ENCODE data around the gene LENG9.

Gene LENG9

DNA sequence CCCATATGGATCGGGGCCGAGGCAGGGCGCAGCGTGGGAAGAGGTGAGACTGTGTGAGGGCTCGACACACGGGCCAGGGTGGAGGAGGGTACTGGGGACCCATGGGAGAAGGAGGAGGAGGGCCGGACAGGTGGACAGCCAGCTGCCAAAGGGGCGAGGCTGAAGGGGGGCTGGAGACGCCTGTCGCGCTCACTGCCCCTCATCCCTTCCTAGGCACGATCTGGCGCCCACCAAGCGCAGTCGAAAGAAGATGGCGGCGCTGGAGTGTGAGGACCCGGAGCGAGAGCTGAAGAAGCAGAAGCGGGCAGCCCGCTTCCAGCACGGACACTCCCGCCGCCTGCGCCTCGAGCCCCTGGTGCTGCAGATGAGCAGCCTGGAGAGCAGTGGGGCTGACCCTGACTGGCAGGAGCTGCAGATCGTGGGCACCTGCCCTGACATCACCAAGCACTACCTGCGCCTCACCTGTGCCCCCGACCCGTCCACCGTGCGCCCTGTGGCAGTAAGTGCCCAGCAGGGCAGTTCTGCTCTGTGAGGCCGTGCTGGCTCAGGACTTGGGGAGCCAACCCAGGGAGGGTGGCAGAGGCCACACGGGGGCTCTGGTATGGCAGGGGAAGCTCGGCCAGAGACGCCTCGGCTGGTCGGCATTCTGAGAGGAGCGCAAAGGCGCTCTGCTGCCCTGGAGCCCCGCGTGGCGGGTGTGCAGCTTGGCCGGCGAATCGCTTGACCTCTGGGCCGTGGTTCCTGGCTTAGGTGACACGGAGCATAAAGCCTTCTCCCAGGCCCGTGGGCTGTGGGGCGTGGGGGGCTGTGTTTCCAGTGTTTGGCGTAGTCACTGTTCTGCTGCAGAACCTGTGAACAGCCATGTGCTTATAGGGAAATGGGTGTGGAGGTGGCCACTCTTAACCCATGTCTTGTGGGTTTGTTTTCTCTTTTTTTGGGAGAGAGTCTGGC lies 6.9 kb downstream of the LENG9 start:
- Histone ChIP-seq H3K36me3 (replicated peaks) (peaks cover 94% of the 10 kb centered on the region), H3K4me3 (ENCODE audit: low read depth, low read length) (no peak overlapping the region), H3K27ac (no peak overlapping the region), H3K27me3 (replicated peaks) (no peaks in the 10 kb centered on the region)
- TF ChIP-seq, protein P1, sequence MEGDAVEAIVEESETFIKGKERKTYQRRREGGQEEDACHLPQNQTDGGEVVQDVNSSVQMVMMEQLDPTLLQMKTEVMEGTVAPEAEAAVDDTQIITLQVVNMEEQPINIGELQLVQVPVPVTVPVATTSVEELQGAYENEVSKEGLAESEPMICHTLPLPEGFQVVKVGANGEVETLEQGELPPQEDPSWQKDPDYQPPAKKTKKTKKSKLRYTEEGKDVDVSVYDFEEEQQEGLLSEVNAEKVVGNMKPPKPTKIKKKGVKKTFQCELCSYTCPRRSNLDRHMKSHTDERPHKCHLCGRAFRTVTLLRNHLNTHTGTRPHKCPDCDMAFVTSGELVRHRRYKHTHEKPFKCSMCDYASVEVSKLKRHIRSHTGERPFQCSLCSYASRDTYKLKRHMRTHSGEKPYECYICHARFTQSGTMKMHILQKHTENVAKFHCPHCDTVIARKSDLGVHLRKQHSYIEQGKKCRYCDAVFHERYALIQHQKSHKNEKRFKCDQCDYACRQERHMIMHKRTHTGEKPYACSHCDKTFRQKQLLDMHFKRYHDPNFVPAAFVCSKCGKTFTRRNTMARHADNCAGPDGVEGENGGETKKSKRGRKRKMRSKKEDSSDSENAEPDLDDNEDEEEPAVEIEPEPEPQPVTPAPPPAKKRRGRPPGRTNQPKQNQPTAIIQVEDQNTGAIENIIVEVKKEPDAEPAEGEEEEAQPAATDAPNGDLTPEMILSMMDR (IDR thresholded peaks at IDR 0.05; ENCODE audit: low read depth, low read length, missing control alignments) = no peak
- in situ Hi-C loops (cut with HindIII; ENCODE audit: low pct_ligation_motif_present, low sequenced_read_pairs) = no loop called here
- DNase-seq = no peak

DNA sequence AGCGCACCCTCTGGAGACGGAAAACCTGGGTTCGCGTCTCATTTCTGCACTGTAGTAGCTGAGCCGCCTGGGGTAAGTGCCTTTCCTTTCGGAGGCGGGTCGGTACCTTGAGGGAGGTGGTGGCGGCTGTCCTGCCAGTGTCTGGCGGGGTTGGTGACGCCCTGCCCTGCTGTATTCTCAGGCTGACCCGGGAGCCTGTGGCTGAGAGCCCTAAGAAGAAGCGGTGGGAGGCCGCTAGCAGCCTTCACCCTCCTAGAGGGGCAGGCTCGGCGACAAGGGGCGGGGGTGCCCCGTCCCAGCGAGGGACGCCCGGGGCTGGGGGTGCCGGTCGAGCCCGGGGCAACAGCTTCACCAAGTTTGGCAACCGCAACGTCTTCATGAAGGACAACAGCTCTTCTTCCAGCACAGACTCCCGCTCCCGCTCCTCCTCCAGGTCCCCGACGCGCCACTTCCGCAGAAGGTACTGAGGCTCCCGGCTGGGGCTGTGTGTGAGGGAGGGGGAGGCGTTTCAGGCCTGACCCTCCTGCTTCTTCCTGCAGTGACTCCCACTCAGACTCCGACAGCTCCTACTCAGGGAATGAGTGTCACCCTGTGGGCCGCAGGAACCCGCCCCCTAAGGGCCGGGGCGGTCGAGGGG lies 7.7 kb downstream of the LENG9 start:
- DNase-seq = no peak
- in situ Hi-C loops (cut with HindIII; ENCODE audit: low pct_ligation_motif_present, low sequenced_read_pairs) = no loop called here
- Histone ChIP-seq H3K36me3 (replicated peaks) (peaks cover 92% of the 10 kb centered on the region), H3K27ac (no peak overlapping the region), H3K4me3 (ENCODE audit: low read depth, low read length) (no peak overlapping the region), H3K27me3 (replicated peaks) (no peaks in the 10 kb centered on the region)
- TF ChIP-seq, protein P1 (IDR thresholded peaks at IDR 0.05; ENCODE audit: low read depth, low read length, missing control alignments) = no peak

DNA sequence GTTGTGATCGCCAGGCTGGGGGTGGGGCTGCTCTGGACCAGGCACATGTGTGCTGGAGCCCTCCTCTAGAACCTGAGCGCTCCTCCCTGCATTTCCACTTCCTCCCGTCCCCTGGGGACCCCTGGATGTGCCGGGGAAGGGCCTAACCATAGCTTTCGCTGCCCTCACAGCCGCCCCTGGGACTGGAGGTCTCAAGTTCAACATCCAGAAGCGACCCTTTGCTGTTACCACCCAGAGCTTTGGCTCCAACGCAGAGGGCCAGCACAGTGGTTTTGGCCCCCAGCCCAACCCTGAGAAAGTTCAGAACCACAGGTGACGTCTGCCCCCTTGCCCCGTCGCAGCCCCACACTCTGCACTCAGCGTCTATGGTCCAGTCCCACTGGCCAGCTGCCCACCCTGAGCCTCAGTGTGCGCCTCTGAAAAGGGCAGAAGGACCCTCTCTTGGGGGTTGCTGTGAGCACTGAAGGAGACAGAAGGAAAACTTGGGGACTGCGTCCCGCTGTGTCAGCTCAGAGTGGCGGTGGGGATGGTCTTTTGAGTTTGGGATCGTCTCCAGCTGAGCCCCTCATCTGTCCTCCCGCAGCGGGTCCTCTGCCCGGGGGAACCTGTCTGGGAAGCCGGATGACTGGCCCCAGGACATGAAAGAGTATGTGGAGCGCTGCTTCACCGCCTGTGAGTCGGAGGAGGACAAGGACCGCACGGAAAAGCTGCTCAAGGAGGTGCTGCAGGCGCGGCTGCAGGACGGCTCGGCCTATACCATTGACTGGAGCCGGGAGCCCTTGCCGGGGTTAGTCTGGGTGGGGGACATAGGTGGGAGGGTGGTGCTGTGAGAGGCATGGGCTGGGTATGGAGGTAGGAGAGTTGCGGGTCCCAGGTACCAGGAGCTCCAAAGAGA lies 8.6 kb downstream of the LENG9 start:
- Histone ChIP-seq H3K27ac (no peak overlapping the region), H3K4me3 (ENCODE audit: low read depth, low read length) (no peak overlapping the region), H3K27me3 (replicated peaks) (no peaks in the 10 kb centered on the region), H3K36me3 (replicated peaks) (peaks cover 89% of the 10 kb centered on the region)
- in situ Hi-C loops (cut with HindIII; ENCODE audit: low pct_ligation_motif_present, low sequenced_read_pairs) = no loop called here
- no peak for DNase-seq
- TF ChIP-seq, protein P1 (IDR thresholded peaks at IDR 0.05; ENCODE audit: low read depth, low read length, missing control alignments) = no peak

DNA sequence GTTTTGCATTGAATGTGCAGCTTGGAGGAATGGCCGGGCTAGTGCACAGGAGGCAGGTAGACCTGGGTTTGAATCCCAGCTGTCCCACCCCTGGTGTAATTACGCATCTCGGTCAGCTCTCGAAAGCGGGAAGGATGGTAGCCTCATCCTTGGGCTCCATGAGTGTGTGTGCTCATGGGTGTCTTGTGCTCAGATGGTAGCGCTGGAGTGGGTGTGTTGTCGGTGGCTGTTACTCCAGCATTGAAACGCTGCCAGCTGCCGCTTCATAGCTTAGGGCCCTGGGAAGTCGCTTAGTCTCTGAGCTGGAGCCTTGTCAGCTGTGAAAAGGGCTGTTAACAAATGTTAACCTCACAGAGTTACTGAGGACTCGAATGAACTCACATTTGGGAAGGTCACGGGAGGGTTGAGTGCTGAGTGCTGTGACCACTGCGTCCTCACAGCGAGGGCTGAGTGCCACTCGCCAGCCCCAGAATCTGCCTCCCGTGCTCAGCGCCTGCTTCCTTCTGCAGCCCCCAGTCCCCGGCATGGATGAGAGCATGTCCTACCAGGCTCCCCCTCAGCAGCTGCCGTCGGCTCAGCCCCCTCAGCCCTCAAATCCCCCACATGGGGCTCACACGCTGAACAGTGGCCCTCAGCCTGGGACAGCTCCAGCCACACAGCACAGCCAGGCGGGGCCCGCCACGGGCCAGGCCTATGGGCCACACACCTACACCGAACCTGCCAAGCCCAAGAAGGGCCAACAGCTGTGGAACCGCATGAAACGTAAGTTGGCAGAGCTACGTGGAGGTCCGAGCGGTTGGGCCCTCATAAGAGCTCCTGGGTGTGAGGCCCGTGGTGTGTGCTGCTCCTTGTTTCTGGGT lies 9.4 kb downstream of the LENG9 start:
- Histone ChIP-seq H3K27ac (no peak overlapping the region), H3K27me3 (replicated peaks) (no peaks in the 10 kb centered on the region), H3K36me3 (replicated peaks) (peaks cover 82% of the 10 kb centered on the region), H3K4me3 (ENCODE audit: low read depth, low read length) (no peak overlapping the region)
- TF ChIP-seq, protein P1 (IDR thresholded peaks at IDR 0.05; ENCODE audit: low read depth, low read length, missing control alignments) = no peak
- no peak for DNase-seq
- in situ Hi-C loops (cut with HindIII; ENCODE audit: low pct_ligation_motif_present, low sequenced_read_pairs) = no loop called here

DNA sequence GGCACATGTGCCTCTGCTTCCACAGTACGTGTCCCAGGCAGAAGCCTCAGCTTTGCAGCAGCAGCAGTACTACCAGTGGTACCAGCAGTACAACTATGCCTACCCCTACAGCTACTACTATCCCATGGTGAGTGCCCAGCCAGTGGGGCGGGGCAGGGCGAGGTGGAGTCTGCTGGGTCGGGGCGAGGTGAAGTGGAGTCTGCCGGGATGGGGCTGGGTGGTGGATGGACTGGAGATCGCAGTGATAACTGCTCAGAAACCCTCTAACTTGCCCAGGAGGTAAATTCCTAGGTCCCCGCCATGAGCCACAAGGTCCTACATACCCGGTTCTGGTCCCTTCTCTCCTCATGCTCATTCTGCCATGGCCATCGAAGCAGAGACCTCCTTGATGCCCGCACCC lies 11.0 kb downstream of the LENG9 start:
- DNase-seq = no peak
- peaks cover 67% of the 10 kb centered on the region for H3K36me3 ChIP-seq (replicated peaks)
- no peak overlapping the region for H3K27ac ChIP-seq
- H3K27me3 ChIP-seq (replicated peaks) = no peaks in the 10 kb centered on the region
- TF ChIP-seq, protein P1 (IDR thresholded peaks at IDR 0.05; ENCODE audit: low read depth, low read length, missing control alignments) = no peak
- no peak overlapping the region for H3K4me3 ChIP-seq (ENCODE audit: low read depth, low read length)
- in situ Hi-C loops (cut with HindIII; ENCODE audit: low pct_ligation_motif_present, low sequenced_read_pairs) = no loop called here

Data from brain microvascular endothelial cell (primary cell).